Measurements from ENCODE around the gene TTLL3. TPM values are rescaled to one million over a fixed set of nuclear protein-coding genes. Genes with fewer than 3 reads are reported as not detected.

TTLL3 gene
- total and polyA plus RNA-seq, 12 donors: 10.1 to 214 (median 45.5) TPM

DNA sequence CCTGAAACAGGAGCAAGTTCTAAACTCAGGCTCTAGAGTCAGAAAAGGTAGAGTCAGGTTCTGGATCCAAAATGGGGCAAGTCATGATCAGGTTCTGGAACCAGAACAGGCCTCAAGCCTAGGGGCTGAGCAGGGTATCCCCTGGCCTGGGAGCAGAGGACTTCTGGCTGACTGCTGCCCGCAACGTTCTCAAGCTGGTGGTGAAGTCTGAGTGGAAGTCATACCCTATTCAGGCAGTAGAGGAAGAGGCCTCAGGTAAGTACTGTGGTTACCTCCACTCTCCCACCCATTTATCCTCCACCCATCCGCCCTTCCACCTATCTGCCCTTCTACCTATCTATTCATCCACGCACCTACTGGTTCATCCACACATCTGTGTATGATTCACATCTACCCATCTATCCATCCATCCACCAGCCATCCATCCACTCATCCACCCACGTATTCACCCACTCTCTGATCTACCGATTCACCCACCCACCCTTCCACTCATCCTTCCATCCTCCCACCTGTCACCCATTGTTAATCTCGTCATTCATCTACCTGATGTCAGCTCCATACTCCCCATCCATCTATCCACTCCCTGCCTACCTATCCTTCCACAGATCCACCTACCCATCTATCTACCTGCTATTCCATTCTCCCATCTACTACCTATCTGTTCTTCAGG lies 8.7 kb downstream of the TTLL3 start:
- H3K27ac ChIP-seq: no peak overlapping the region
- no peaks in the 10 kb centered on the region for H3K9me3 ChIP-seq (replicated peaks in 1 of 3)
- peaks cover 0 to under 1% of the 10 kb centered on the region in 2 donors for H3K36me3 ChIP-seq (replicated peaks in 1 of 2)
- WGBS, 4 donors: 82 to 98% (median 90%) methylated on average over 6 to 7 of the region's 7 CpGs
- TF ChIP-seq, protein P1, sequence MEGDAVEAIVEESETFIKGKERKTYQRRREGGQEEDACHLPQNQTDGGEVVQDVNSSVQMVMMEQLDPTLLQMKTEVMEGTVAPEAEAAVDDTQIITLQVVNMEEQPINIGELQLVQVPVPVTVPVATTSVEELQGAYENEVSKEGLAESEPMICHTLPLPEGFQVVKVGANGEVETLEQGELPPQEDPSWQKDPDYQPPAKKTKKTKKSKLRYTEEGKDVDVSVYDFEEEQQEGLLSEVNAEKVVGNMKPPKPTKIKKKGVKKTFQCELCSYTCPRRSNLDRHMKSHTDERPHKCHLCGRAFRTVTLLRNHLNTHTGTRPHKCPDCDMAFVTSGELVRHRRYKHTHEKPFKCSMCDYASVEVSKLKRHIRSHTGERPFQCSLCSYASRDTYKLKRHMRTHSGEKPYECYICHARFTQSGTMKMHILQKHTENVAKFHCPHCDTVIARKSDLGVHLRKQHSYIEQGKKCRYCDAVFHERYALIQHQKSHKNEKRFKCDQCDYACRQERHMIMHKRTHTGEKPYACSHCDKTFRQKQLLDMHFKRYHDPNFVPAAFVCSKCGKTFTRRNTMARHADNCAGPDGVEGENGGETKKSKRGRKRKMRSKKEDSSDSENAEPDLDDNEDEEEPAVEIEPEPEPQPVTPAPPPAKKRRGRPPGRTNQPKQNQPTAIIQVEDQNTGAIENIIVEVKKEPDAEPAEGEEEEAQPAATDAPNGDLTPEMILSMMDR (IDR thresholded peaks at IDR 0.05): no peak
- TF ChIP-seq POLR2A (IDR thresholded peaks at IDR 0.05): no peak
- intact Hi-C loops (cut with DNase I): no loop called here
- no peaks in the 10 kb centered on the region for H3K4me1 ChIP-seq (replicated peaks in 1 of 2)
- no peaks in the 10 kb centered on the region for H3K27me3 ChIP-seq
- H3K4me3 ChIP-seq: no peak overlapping the region
- no peak for DNase-seq

DNA sequence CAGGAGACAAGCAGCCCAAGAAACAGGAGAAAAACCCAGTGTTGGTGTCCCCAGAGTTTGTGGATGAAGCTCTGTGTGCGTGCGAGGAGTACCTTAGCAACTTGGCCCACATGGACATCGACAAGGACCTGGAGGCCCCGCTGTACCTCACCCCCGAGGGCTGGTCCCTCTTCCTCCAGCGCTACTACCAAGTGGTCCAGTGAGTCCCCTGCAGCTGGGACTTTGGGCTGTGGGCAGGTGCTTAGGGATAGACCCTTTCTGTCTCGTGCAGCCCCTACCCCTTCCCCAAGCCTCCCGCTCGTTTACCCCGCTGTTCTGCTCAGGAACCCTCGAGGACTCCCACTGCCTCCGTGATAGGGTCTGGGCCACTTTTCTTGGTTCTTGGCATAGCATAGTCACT lies 10.5 kb downstream of the TTLL3 start:
- H3K9me3 ChIP-seq (replicated peaks in 1 of 3): no peaks in the 10 kb centered on the region
- TF ChIP-seq, protein P1 (IDR thresholded peaks at IDR 0.05): no peak
- TF ChIP-seq POLR2A (IDR thresholded peaks at IDR 0.05): no peak
- DNase-seq: no peak
- H3K4me1 ChIP-seq (replicated peaks in 1 of 2): no peaks in the 10 kb centered on the region
- WGBS, 4 donors: 82 to 93% (median 90%) methylated on average over 7 to 12 of the region's 12 CpGs
- H3K4me3 ChIP-seq: no peak overlapping the region
- no peak overlapping the region for H3K27ac ChIP-seq
- H3K27me3 ChIP-seq: no peaks in the 10 kb centered on the region
- intact Hi-C loops (cut with DNase I): no loop called here
- H3K36me3 ChIP-seq (replicated peaks in 1 of 2): no peaks in the 10 kb centered on the region

DNA sequence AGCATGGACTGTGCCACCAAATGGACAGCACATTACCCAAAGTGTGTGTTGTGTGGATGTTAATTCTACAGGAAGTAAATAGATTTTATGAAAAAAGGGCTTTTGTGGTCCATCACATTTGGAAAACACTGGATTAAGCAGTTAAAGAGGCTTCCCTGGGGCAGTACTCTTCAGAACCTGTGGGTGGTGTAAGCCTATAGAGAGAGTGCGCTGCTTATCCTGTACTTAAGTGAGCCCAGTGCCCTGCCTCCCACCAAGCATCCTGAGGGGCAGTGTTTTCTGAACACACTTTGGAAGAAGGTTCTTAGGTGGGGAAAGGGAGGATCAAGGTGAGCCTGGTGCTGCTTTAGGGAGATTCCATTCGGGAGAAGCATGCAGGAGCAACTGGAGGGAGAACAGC lies 10.9 kb downstream of the TTLL3 start:
- no peak overlapping the region for H3K27ac ChIP-seq
- no peak overlapping the region for H3K4me3 ChIP-seq
- WGBS, 4 donors: 72 to 76% (median 74%) methylated on average over 2 of the region's 2 CpGs
- H3K4me1 ChIP-seq (replicated peaks in 1 of 2): no peaks in the 10 kb centered on the region
- intact Hi-C loops (cut with DNase I): no loop called here
- no peaks in the 10 kb centered on the region for H3K27me3 ChIP-seq
- no peaks in the 10 kb centered on the region for H3K9me3 ChIP-seq (replicated peaks in 1 of 3)
- no peak for DNase-seq
- no peaks in the 10 kb centered on the region for H3K36me3 ChIP-seq (replicated peaks in 1 of 2)
- TF ChIP-seq POLR2A (IDR thresholded peaks at IDR 0.05): no peak
- TF ChIP-seq, protein P1 (IDR thresholded peaks at IDR 0.05): peak; percentile 16 to 37 (median 30)

DNA sequence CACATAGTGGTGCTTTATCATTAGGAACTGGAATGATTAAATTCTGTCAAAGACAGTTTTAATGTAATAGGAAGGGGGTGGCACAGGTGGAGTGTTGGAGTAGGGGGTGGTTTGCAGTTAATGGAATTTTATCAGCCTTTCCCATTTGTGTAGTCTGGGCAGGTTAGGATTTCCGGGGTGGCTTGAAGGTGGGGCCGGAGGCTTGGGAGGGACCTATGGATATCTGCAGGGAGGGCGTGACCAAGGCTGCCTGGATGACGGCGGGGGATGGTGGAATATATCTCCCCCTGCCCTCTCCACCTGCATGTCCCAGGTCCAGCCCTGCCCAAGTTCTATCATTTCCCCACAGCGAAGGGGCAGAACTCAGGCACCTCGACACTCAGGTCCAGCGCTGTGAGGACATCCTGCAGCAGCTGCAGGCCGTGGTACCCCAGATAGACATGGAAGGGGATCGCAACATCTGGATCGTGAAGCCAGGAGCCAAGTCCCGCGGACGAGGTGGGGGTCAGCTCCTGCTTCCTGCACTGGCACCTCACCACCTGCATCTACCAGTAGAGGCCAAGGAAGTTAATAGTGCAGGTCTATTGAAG lies 15.5 kb downstream of the TTLL3 start:
- no peaks in the 10 kb centered on the region for H3K27me3 ChIP-seq
- no peak for DNase-seq
- peaks cover 0 to 8% of the 10 kb centered on the region in 2 donors for H3K36me3 ChIP-seq (replicated peaks in 1 of 2)
- H3K27ac ChIP-seq: no peak overlapping the region
- TF ChIP-seq, protein P1 (IDR thresholded peaks at IDR 0.05): no peak
- TF ChIP-seq POLR2A (IDR thresholded peaks at IDR 0.05): no peak
- 72 to 78% (median 73%) methylated on average over 8 to 14 of the region's 14 CpGs for WGBS, 4 donors
- no peak overlapping the region for H3K4me3 ChIP-seq
- H3K4me1 ChIP-seq (replicated peaks in 1 of 2): no peaks in the 10 kb centered on the region
- no peaks in the 10 kb centered on the region for H3K9me3 ChIP-seq (replicated peaks in 1 of 3)
- intact Hi-C loops (cut with DNase I): no loop called here
